Thoracic aorta (tissue), 2 donors: ENCODE data around the gene ISLR. TPM values are rescaled to one million over a fixed set of nuclear protein-coding genes. Genes with fewer than 3 reads are reported as not detected.
A peak's percentile ranks its signal among the peaks of the same experiment; 100 is the strongest.

Source experiments
- ATAC-seq: fragments of 150-250 bp; one replicate; pipeline ENCODE4 v1.8.0; 2017; ENCODE audit warnings: low read depth; ENCODE audit not compliant: insufficient number of reproducible peaks, low FRiP score
- DNase-seq: peaks from one replicate; pipeline ENCODE4 v3.0.0-alpha.2; 2020; ENCODE audit warnings: low spot score
- H3K27ac ChIP-seq, 2 donors: fragments of 200-600 bp; sonication (generic); 1 replicate in 1 of 2; 2 replicates in 1 of 2; pipeline ENCODE4 v1.5.1; 2016; ENCODE audit warnings: mild to moderate bottlenecking in 2 of 2, moderate library complexity in 2 of 2
- H3K27me3 ChIP-seq: fragments of 200-600 bp; sonication (generic); replicated peaks from 2 replicates; pipeline ENCODE4 v1.6.0; 2016; ENCODE audit warnings: mild to moderate bottlenecking; ENCODE audit not compliant: insufficient read depth
- H3K36me3 ChIP-seq: fragments of 200-600 bp; sonication (generic); one replicate; pipeline ENCODE4 v1.5.1; 2016
- H3K4me1 ChIP-seq, 2 donors: fragments of 200-600 bp; sonication (generic); 1 replicate in 1 of 2; 2 replicates in 1 of 2; pipeline versions ENCODE4 v1.5.1 to v1.6.0; 2016; ENCODE audit warnings: low read depth in 2 of 2, mild to moderate bottlenecking in 1 of 2; ENCODE audit not compliant: control insufficient read depth in 1 of 2
- H3K4me3 ChIP-seq: fragments of 200-600 bp; sonication (generic); 2 replicates; pipeline ENCODE4 v1.5.1; 2016; ENCODE audit warnings: mild to moderate bottlenecking
- H3K9me3 ChIP-seq: fragments of 200-600 bp; sonication (generic); 2 replicates; pipeline ENCODE4 v1.5.1; 2016
- CTCF ChIP-seq: fragments of 200-600 bp; sonication (generic); IDR thresholded peaks from one replicate; pipeline ENCODE4 v1.5.1; 2019; ENCODE audit warnings: antibody characterized with exemption
- total RNA-seq, 2 donors: library from RNA; depleted of rRNA; stranded (reverse); fragments of >200 nt; gene quantifications; one replicate each; pipeline versions ENCODE4 v1.1.0 to v1.2.3, GENCODE V29; 2016

The ISLR gene
- total RNA-seq, 2 donors from 2014 or later, result 76.8 to 323 TPM

GRCh38 chr15:74197176-74197965 lies 23.9 kb downstream of the ISLR start:
- H3K4me1 ChIP-seq, result peaks cover 14 to 35% of the 10 kb centered on the region in 2 donors
- no peak for DNase-seq
- H3K9me3 ChIP-seq, result no peaks in the 10 kb centered on the region
- H3K36me3 ChIP-seq, result no peaks in the 10 kb centered on the region
- TF ChIP-seq CTCF, result no peak
- H3K27ac ChIP-seq, result no peak overlapping the region
- no peak overlapping the region for H3K4me3 ChIP-seq
- H3K27me3 ChIP-seq, result no peaks in the 10 kb centered on the region
- ATAC-seq, result no peak

GRCh38 chr15:74199297-74199652 lies 25.8 kb downstream of the ISLR start:
- Histone ChIP-seq H3K9me3 (no peaks in the 10 kb centered on the region), H3K36me3 (no peaks in the 10 kb centered on the region), H3K4me3 (no peak overlapping the region), H3K27me3 (no peaks in the 10 kb centered on the region), H3K27ac (no peak overlapping the region), H3K4me1 (peaks cover 14 to 47% of the 10 kb centered on the region in 2 donors)
- ATAC-seq (no peak), DNase-seq (no peak)
- no peak for TF ChIP-seq CTCF

GRCh38 chr15:74200412-74200815 lies 26.9 kb downstream of the ISLR start:
- no peaks in the 10 kb centered on the region for H3K27me3 ChIP-seq
- no peaks in the 10 kb centered on the region for H3K9me3 ChIP-seq
- no peak overlapping the region for H3K4me3 ChIP-seq
- H3K27ac ChIP-seq, result no peak overlapping the region
- H3K36me3 ChIP-seq, result no peaks in the 10 kb centered on the region
- DNase-seq, result peak; percentile 55
- no peak for ATAC-seq
- TF ChIP-seq CTCF, result no peak
- peaks cover 19 to 58% of the 10 kb centered on the region in 2 donors for H3K4me1 ChIP-seq

- no peak for TF ChIP-seq CTCF
- no peaks in the 10 kb centered on the region for H3K9me3 ChIP-seq
- no peaks in the 10 kb centered on the region for H3K27me3 ChIP-seq
- DNase-seq, result no peak
- no peak for ATAC-seq
- H3K4me1 ChIP-seq, result peaks cover 18 to 62% of the 10 kb centered on the region in 2 donors
- H3K36me3 ChIP-seq, result no peaks in the 10 kb centered on the region
- no peak overlapping the region for H3K4me3 ChIP-seq
- H3K27ac ChIP-seq, result no peak overlapping the region
Measured at GRCh38 chr15:74200871-74201419, 27.4 kb downstream of the ISLR start.

- Histone ChIP-seq H3K9me3 (no peaks in the 10 kb centered on the region), H3K27ac (no peak overlapping the region), H3K4me3 (no peak overlapping the region), H3K4me1 (peaks cover 14 to 64% of the 10 kb centered on the region in 2 donors), H3K36me3 (no peaks in the 10 kb centered on the region), H3K27me3 (no peaks in the 10 kb centered on the region)
- DNase-seq (no peak), ATAC-seq (no peak)
- no peak for TF ChIP-seq CTCF
Measured at GRCh38 chr15:74201710-74202420, 28.4 kb downstream of the ISLR start.
